ENCODE results near the gene BCAR1. TPM values are rescaled to one million over a fixed set of nuclear protein-coding genes. Genes with fewer than 3 reads are reported as not detected.

BCAR1 gene
- polyA plus RNA-seq, 1 donor from 2014 or later: not detected

DNA sequence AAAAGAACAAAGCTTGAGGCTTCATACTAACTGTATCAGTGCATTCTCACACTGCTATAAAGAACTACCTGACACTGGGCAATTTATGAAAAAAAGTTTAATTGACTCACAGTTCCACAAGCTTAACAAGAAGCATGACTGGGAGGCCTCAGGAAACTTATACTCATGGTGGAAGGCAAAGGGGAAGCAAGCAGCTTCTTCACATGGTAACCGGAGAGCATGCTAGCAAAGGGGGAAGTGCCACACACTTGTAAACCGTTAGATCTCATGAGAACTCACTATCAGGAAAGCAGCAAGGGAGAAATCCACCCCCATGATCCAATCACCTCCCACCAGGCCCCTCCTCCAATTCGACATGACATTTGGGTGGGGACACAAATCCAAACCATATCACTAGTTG is 69.8 kb downstream of the BCAR1 start:
- Mint-ChIP-seq H3K4me1 (peaks cover 0 to 4% (median 4%) of the 10 kb centered on the region in 3 donors), H3K27me3 (no peaks in the 10 kb centered on the region), H3K4me3 (no peak overlapping the region), H3K36me3 (no peaks in the 10 kb centered on the region), H3K9me3 (peaks cover 6 to 12% (median 6%) of the 10 kb centered on the region in 3 donors), H3K27ac (no peak overlapping the region)

DNA sequence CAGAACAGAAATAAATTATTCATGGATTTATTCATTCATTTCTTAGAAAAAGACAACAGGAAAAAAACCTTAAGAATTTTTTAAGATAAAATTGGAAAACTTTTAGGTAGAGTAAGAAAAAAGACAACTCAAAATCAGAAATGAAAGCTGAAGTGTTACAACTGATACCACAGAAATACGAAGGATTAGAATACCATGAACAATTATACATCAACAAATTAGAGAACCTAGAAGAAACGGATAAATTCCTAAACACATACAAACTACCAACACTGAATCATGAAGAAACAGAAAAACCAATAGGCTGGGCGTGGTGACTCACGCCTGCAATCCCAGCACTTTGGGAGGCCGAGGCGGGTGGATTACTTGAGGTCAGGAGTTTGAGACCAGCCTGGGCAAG is 72.2 kb downstream of the BCAR1 start:
- peaks cover 0 to 4% (median 4%) of the 10 kb centered on the region in 3 donors for H3K4me1 Mint-ChIP-seq
- H3K36me3 Mint-ChIP-seq: peaks cover 1% of the 10 kb centered on the region
- peaks cover 8 to 18% (median 14%) of the 10 kb centered on the region in 3 donors for H3K9me3 Mint-ChIP-seq
- H3K4me3 Mint-ChIP-seq: peak overlapping the region in 3 of 4 donors; percentile 19 to 79 (median 68)
- no peaks in the 10 kb centered on the region for H3K27me3 Mint-ChIP-seq
- no peak overlapping the region for H3K27ac Mint-ChIP-seq

Other genes starting within 250 kb of the BCAR1 start
- not detected for gene LDHD, start 134.8 kb downstream of the BCAR1 start, polyA plus RNA-seq
- gene ZFP1, start 103.1 kb downstream of the BCAR1 start, polyA plus RNA-seq: 12.9 TPM
- gene CTRB2, start 44.5 kb downstream of the BCAR1 start, polyA plus RNA-seq: not detected
- gene CTRB1, start 32.6 kb downstream of the BCAR1 start, polyA plus RNA-seq: not detected
- gene CFDP1, start 181.9 kb upstream of the BCAR1 start, polyA plus RNA-seq: 31.5 TPM
- gene TMEM170A, start 213.1 kb upstream of the BCAR1 start, polyA plus RNA-seq: 51.5 TPM
- 0.13 TPM for gene CHST6, start 243.8 kb upstream of the BCAR1 start, polyA plus RNA-seq

Data from IgD-negative memory B cell (primary cell).